Stimulated activated CD8-positive, alpha-beta memory T cell treated with anti-CD3 and anti-CD28 coated beads, Interleukin-15, amount 100 ng/mL, for 24 hours (primary cell): ENCODE measurements around the gene ENTPD1.
"Not testable (repeated sequence)": the region's sequence is repeated elsewhere in the genome, so short reads cannot be mapped to it uniquely, and the experiment has no call there.

Source experiments
- DNase-seq: peaks from one replicate; pipeline ENCODE4 v3.0.0-alpha.2; 2020; ENCODE audit warnings: low read depth

ENTPD1 gene

DNA sequence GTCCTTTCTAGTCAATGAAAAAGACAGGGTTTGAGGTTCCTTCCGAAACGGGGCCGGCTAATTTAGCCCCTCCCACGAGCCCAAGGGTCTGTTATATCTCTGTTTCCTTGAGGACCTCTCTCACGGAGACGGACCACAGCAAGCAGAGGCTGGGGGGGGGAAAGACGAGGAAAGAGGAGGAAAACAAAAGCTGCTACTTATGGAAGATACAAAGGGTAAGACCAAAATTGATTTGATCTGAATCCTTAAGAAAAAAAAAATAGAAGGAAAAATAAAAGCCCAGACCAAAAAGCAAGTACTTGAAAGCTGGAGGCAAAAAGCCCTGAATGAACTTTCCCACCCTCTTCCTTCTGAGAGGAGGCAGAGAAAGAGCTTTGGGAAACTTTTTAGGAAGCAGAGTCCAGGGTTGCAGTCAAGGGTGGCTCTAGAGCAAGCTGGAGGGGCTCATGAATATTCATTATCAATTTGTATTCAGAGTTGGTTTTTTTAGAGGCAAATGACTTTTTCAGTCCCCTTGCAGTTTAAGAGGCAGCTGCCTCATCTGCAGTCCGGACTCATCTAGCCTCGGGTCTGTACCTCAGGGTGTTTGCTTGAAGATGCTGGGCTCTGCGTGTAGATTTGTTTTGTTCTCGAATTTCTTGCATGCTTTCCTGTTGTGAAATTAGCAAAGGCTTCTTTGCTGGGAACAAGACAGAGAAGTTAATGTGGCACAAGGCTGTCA is at the start of gene ENTPD1:
ENTPD1 (plus strand) TSS at position 123 of the 721 bp plus-strand sequence; CDS start at position 200, 77 bp downstream.
- no peak for DNase-seq

GRCh38 chr10:95706573-95706972 is 49.4 kb upstream of the ENTPD1 start:
- no peak for DNase-seq

GRCh38 chr10:95706990-95707389 is 49.0 kb upstream of the ENTPD1 start:
- no peak for DNase-seq

DNA sequence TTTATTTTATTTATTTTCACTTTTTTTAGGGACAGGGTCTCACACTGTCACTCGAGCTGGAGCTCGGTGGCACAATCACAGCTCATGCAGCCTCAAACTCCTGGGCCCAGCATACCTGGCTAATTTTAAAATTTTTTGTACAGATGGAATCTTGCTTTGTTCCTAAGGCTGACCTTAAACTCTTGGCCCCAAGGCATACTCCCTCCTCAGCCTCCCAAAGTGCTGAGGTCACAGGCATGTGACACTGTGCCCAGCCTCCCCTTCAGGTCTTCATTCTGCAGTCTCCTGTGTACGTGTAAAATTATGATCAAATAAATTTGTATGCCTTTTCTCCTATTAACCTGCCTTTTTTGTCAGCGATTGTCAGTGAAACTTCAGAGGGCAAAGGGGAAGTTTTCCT is 44.5 kb upstream of the ENTPD1 start:
- DNase-seq: no peak

DNA sequence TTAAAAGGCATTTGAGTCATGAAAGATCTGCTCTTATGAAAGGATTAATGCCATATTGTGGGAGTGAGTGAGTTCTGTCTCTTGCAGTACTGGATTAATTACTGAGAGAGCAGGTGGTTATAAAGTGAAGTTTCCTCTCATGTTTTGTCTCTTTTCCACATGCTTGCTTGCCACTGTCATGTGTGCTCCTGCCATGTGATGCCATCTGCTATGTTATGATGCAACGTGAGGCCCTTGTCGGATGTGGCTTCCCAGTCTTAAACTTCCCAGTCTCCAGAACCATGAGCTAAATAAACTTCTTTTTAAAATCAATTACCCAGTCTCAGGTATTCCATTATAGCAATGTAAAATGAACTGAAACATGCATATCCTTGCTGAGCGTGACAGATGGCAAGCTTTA is 39.5 kb upstream of the ENTPD1 start:
- DNase-seq: no peak

GRCh38 chr10:95716866-95717265 is 39.1 kb upstream of the ENTPD1 start:
- no peak for DNase-seq

DNA sequence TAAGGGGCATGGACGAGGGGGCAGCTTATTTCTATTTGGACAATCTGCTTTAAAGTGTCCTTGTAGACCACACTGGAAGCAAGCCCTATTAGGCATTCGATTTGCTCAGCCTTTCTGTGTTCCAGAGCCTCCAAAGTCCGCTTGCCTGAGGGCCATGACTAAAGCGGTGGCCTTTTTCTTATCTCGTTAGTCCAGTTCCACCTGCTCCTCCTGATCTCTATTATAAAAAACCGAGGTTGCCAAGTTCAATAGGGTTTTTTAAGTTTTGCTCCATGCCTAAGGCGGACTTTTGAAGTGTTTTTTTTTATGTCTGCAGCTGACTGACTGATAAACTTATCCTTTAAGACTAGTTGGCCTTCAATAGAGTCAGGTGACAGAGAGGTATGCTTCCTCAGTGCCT is 35.2 kb upstream of the ENTPD1 start:
- DNase-seq: not testable (repeated sequence)

GRCh38 chr10:95722496-95722895 is 33.5 kb upstream of the ENTPD1 start:
- not testable (repeated sequence) for DNase-seq

- no peak for DNase-seq
Measured at GRCh38 chr10:95728526-95728925, 27.4 kb upstream of the ENTPD1 start.

DNA sequence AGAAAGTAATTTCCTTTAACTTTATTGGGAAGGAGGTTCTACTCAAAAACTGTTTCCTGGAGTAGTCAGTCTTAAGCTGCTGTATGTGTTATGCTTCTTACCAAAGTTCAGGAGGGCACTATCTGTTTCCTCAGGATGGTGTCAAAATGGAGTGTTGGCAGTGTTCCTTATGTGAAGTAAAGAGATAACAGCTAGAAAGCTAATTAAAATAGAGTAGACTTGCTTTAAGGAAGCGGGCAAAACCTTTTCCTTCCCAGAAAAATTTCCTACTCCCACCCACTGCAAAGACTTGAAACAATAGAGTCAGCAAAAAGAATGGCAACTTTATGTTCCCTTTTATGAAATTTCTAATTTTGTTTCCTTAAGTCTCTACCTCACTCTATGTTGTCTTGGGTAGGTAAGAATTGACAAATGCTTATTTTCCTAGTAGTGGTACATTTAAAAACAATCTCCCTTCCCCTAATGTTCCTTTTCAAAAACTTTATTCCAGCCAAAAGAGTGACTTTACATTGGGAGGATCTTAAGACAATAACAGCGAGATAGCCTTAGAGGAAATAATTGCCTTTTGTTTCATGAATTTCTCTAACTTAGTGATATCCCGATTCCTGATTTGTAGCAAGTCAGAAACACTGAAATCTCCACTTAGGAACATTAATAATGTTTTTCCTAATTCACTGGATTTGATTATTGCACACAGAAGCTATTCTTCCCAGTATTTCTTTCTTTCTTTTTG is 26.5 kb upstream of the ENTPD1 start:
- DNase-seq: no peak

DNA sequence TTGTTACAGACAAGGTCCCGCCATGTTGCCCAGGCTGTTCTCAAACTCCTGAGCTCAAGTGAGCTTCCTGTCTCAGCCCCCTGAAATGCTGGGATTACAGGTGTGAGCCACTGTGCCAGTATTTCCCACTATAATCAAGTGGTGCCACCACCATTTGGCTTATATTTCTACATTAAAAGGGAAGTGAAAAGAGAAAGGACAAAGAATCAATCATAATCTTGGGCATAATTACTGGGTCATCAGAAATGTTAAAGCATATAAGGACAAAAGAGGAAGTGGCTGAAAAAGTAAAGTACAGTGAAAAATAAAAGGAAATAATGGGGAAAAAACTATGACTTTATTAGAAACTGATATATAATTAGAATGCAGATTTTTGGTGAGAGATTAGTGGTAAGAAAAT is 25.7 kb upstream of the ENTPD1 start:
- no peak for DNase-seq

- not testable (repeated sequence) for DNase-seq
Measured at GRCh38 chr10:95732907-95733306, 23.1 kb upstream of the ENTPD1 start.

DNA sequence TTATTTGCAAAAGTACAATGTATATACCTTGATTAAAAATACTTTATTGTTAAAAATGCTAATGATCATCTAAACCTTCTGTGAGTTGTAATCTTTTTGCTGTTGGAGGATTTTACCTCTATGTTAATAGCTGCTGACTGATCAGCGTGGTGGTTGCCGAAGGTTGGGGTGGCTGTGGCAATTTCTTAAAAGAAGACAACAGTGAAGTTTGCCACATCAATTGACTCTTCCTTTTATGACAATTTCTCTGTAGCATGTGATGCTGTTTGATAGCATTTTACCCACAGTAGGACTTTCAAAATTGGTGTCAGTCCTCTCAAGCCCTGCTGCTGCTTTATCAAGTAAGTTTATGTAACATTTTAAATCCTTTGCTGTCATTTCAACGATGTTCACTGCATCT is 16.9 kb upstream of the ENTPD1 start:
- no peak for DNase-seq

DNA sequence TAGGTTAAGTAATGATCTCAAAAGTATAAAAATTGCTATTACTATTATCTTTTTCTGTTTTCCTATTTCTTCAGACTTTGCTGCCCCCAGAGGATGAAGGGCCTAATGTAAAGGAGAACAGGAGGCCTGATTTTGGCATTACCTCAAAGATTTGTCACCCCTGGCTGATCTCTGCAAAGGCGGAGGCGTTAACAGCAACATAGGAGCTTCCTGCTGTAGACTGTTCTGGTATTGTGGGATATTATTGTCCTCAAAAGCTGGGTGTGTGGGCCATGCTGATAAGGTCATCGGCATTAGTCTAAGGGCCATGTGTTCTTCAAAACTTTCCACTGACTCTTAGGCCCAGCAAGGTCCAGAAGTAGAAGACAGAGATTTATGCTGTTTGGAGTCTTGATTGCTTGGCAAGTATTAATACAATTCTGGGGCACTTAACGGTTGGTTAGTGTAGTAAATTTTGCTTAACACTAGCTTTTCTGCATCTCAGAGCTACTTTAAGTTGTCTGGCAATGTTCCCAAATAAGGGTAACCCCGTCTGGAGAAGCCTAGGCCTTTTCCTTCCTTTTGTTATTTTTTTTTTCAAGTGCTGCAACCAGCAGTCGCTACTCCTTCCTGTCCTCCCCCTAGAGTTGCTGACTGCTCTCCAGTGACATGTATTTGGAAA is 14.0 kb upstream of the ENTPD1 start:
- no peak for DNase-seq

- DNase-seq: no peak
Measured at GRCh38 chr10:95742485-95742884, 13.5 kb upstream of the ENTPD1 start.

GRCh38 chr10:95742962-95743535 is 12.9 kb upstream of the ENTPD1 start:
- no peak for DNase-seq

GRCh38 chr10:95745501-95745900 is 10.5 kb upstream of the ENTPD1 start:
- DNase-seq: no peak

GRCh38 chr10:95748349-95748748 is 7.6 kb upstream of the ENTPD1 start:
- DNase-seq: no peak

DNA sequence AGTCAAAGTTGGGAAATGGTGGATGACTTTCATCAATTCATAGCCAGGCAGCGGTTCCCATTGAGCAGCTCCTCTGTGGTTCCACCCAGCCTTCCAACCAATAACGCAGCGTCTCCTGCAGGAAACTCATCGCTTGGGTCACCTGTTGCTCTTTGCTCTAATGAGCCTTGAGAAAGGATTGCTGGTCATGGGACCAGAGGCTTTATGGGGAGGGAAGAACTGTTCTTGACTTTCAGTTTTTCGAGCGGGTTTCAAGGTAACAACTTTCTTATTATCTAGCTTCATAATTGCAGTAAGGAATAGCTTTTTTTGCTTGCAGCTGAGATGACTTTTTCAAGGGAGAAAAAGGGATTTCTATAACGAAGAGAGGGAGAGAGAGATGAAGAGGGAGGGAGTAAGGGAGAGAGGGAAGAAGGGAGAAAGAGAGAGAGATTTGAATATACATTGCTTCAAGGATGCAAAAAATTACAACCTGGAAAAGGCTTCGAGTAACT is 405 bp upstream of the ENTPD1 start:
- no peak for DNase-seq

DNA sequence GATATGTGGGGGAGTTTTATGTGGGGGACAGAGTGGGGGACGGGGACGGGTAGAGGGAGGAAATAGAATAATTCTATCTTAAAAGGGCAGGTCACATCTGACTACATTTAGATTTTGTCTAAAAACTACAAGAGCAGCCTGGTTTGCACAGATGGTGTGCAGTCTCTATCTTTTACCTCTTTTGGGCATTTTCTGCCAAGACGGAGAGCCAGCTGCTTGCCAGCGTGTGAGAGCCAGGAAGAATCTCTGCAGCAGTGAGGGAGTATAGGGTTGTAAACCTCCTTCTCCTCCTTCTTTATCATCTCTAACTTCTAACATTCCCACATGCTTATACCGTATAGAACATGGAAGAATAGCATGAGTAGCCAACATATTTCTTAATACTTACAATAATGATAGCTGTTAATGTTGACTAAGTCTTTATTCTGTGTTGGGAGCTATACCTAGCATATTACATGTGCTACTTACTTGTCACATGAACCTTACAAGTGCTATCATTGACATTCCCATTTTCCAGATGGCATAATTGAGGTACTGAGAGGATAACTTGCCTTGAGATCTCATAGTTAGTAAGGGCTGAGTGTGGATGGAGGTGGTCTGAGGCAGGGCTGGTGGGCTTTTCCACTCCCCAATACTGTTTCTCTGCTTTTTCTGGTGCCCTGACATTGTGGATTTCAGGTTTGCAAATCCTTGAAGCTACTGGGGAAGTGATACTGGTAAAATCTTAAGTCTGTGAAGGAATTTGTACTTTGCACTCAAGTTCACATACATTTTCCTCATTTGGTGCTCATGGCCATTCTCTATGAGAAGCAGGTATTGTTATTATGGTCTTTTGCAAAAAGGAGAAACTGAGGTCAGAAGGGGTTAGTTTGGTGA is 1.1 kb downstream of the ENTPD1 start:
- no peak for DNase-seq

DNA sequence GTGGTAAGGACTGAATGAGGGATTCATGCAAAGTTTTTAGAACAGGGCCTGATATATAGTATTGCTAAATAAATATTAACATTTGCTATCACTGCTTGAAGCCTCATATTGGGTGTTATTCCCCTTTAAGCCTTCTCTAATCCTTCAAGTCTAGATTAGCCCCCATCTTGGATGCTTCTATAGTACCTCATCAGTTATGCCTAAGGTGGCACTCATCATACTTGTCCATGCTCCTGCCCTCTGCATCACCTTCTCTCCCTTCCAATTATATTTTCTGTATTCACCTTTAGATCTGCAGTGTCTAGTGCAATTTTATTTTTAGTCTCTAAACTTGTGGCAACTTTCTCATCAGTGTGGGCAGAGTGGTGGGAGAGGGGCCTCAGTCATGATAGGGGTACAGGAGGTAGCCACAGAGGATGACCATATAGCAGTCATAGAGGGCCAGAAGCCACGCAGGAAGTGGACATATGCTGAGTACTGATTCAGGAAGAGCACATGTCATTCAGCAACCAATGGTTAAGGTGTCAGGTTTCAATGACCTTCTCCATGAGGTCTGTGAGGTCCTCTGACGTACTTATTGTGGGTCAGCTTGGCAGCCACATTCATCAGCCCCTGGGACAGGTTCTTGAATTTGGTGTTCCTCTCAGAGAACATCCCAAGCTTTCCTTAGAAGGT is 2.5 kb downstream of the ENTPD1 start:
- DNase-seq: no peak
